ENCODE measurements around the gene DTX3L.

The DTX3L gene

GRCh38 chr3:122615303-122615702 is 51.2 kb downstream of the DTX3L start:
- H3K4me3 ChIP-seq (ENCODE audit: low read length, poor library complexity, severe bottlenecking): no peak overlapping the region
- H2AFZ ChIP-seq (ENCODE audit: low read length): peak overlapping the region; percentile 42; the same call in 1 of the 2 replicates
- H3K4me1 ChIP-seq (ENCODE audit: insufficient read depth, low read length, poor library complexity, severe bottlenecking): peaks cover 9% of the 10 kb centered on the region
- no peaks in the 10 kb centered on the region for H3K79me2 ChIP-seq (ENCODE audit: insufficient read depth, low read length)
- H3K36me3 ChIP-seq (ENCODE audit: insufficient read depth, low read length): no peaks in the 10 kb centered on the region
- H4K20me1 ChIP-seq (ENCODE audit: insufficient read depth, low read length, poor library complexity, severe bottlenecking): no peaks in the 10 kb centered on the region
- H3K9ac ChIP-seq (ENCODE audit: low read depth, low read length, poor library complexity, severe bottlenecking): no peak overlapping the region
- no peak overlapping the region for H3K4me2 ChIP-seq (ENCODE audit: low read depth, low read length, poor library complexity, severe bottlenecking)
- TF ChIP-seq EZH2phosphoT487 (IDR thresholded peaks at IDR 0.05; ENCODE audit: borderline replicate concordance) (no peak), CTCF (conservative IDR thresholded peaks at IDR 0.05; ENCODE audit: low read length) (no peak)
- no peaks in the 10 kb centered on the region for H3F3A ChIP-seq (ENCODE audit: low read depth)
- H3K9me3 ChIP-seq (ENCODE audit: insufficient read depth, low read depth, low read length): no peaks in the 10 kb centered on the region
- H3K9me2 ChIP-seq (replicated peaks; ENCODE audit: low read depth, low read length): no peaks in the 10 kb centered on the region
- H3K27me3 ChIP-seq (ENCODE audit: insufficient read depth, low read length, poor library complexity, severe bottlenecking): no peaks in the 10 kb centered on the region

- peaks cover 9% of the 10 kb centered on the region for H3K4me1 ChIP-seq (ENCODE audit: insufficient read depth, low read length, poor library complexity, severe bottlenecking)
Observed at GRCh38 chr3:122618614-122619013, 54.5 kb downstream of the DTX3L start.

GRCh38 chr3:122619040-122619439 is 54.9 kb downstream of the DTX3L start:
- Histone ChIP-seq H3K4me1 (ENCODE audit: insufficient read depth, low read length, poor library complexity, severe bottlenecking) (peaks cover 9% of the 10 kb centered on the region), H3K9ac (ENCODE audit: low read depth, low read length, poor library complexity, severe bottlenecking) (no peak overlapping the region), H3K4me2 (ENCODE audit: low read depth, low read length, poor library complexity, severe bottlenecking) (no peak overlapping the region), H2AFZ (ENCODE audit: low read length) (no peak overlapping the region), H3K9me2 (replicated peaks; ENCODE audit: low read depth, low read length) (no peaks in the 10 kb centered on the region), H3K9me3 (ENCODE audit: insufficient read depth, low read depth, low read length) (no peaks in the 10 kb centered on the region), H3F3A (ENCODE audit: low read depth) (no peaks in the 10 kb centered on the region), H3K36me3 (ENCODE audit: insufficient read depth, low read length) (no peaks in the 10 kb centered on the region), H4K20me1 (ENCODE audit: insufficient read depth, low read length, poor library complexity, severe bottlenecking) (no peaks in the 10 kb centered on the region), H3K4me3 (ENCODE audit: low read length, poor library complexity, severe bottlenecking) (no peak overlapping the region), H3K27me3 (ENCODE audit: insufficient read depth, low read length, poor library complexity, severe bottlenecking) (no peaks in the 10 kb centered on the region), H3K79me2 (ENCODE audit: insufficient read depth, low read length) (no peaks in the 10 kb centered on the region)
- TF ChIP-seq CTCF (conservative IDR thresholded peaks at IDR 0.05; ENCODE audit: low read length): no peak
- TF ChIP-seq EZH2phosphoT487 (IDR thresholded peaks at IDR 0.05; ENCODE audit: borderline replicate concordance): no peak

More at GRCh38 chr3:122618614-122619013, 54.5 kb downstream of the DTX3L start:
- Histone ChIP-seq H3K27me3 (ENCODE audit: insufficient read depth, low read length, poor library complexity, severe bottlenecking) (no peaks in the 10 kb centered on the region), H3K9ac (ENCODE audit: low read depth, low read length, poor library complexity, severe bottlenecking) (no peak overlapping the region), H3K9me2 (replicated peaks; ENCODE audit: low read depth, low read length) (no peaks in the 10 kb centered on the region), H3F3A (ENCODE audit: low read depth) (no peaks in the 10 kb centered on the region), H3K4me2 (ENCODE audit: low read depth, low read length, poor library complexity, severe bottlenecking) (no peak overlapping the region), H4K20me1 (ENCODE audit: insufficient read depth, low read length, poor library complexity, severe bottlenecking) (no peaks in the 10 kb centered on the region), H3K4me3 (ENCODE audit: low read length, poor library complexity, severe bottlenecking) (no peak overlapping the region), H2AFZ (ENCODE audit: low read length) (no peak overlapping the region), H3K79me2 (ENCODE audit: insufficient read depth, low read length) (no peaks in the 10 kb centered on the region), H3K36me3 (ENCODE audit: insufficient read depth, low read length) (no peaks in the 10 kb centered on the region), H3K9me3 (ENCODE audit: insufficient read depth, low read depth, low read length) (no peaks in the 10 kb centered on the region)
- TF ChIP-seq EZH2phosphoT487 (IDR thresholded peaks at IDR 0.05; ENCODE audit: borderline replicate concordance) (no peak), CTCF (conservative IDR thresholded peaks at IDR 0.05; ENCODE audit: low read length) (no peak)
